Liver (tissue), 9 donors: ENCODE measurements around the gene NOS1AP. TPM values are rescaled to one million over a fixed set of nuclear protein-coding genes. Genes with fewer than 3 reads are reported as not detected.

Experiments used
- DNase-seq: peaks from one replicate; pipeline ENCODE4 v3.0.0-alpha.2; 2017; ENCODE audit warnings: low spot score
- H3K27ac ChIP-seq, 2 donors: one replicate each; pipeline ENCODE4 v1.7.0; 2013; ENCODE audit warnings: inconsistent platforms in 2 of 2, low read length in 2 of 2, control low read depth in 1 of 2, low read depth in 1 of 2, mild to moderate bottlenecking in 1 of 2
- H3K27me3 ChIP-seq, 4 donors: one replicate each; pipeline versions ENCODE4 v1.6.1 to v1.7.0; 2013; ENCODE audit warnings: low read length in 3 of 4, inconsistent platforms in 1 of 4, mild to moderate bottlenecking in 1 of 4, moderate library complexity in 1 of 4; ENCODE audit not compliant: control insufficient read depth in 4 of 4, insufficient read depth in 4 of 4
- H3K36me3 ChIP-seq, 4 donors: one replicate each; pipeline versions ENCODE4 v1.6.1 to v1.7.0; 2013; ENCODE audit warnings: low read length in 3 of 4, mild to moderate bottlenecking in 3 of 4, low read depth in 1 of 4, moderate library complexity in 1 of 4; ENCODE audit not compliant: control insufficient read depth in 4 of 4, insufficient read depth in 3 of 4
- H3K4me1 ChIP-seq, 4 donors: one replicate each; pipeline versions ENCODE4 v1.6.1 to v1.7.0; 2013; ENCODE audit warnings: low read length in 3 of 4, mild to moderate bottlenecking in 3 of 4, moderate library complexity in 1 of 4; ENCODE audit not compliant: control insufficient read depth in 4 of 4, insufficient read depth in 4 of 4
- H3K4me3 ChIP-seq, 3 donors: one replicate each; pipeline versions ENCODE4 v1.6.1 to v1.7.0; 2013; ENCODE audit warnings: low read length in 3 of 3, control low read depth in 1 of 3, low read depth in 1 of 3, mild to moderate bottlenecking in 1 of 3
- H3K9ac ChIP-seq, 2 donors: one replicate each; pipeline ENCODE4 v1.7.0; 2013; ENCODE audit warnings: low read length in 2 of 2, mild to moderate bottlenecking in 2 of 2, moderate library complexity in 2 of 2, control low read depth in 1 of 2, low read depth in 1 of 2
- H3K9me3 ChIP-seq, 4 donors: one replicate each; pipeline versions ENCODE4 v1.6.1 to v1.7.0; 2013; ENCODE audit warnings: low read length in 3 of 4; ENCODE audit not compliant: control insufficient read depth in 4 of 4
- ATF3 ChIP-seq: IDR thresholded peaks from 2 replicates; pipeline ENCODE4 v1.6.1; 2016; ENCODE audit warnings: antibody characterized with exemption
- CTCF ChIP-seq: fragments of 150-350 bp; IDR thresholded peaks from 2 replicates; pipeline ENCODE4 v1.5.1; 2017; ENCODE audit warnings: improper control_type of control experiment, low read depth, low read length; ENCODE audit not compliant: missing input control
- EGR1 ChIP-seq, 2 donors: IDR thresholded peaks; 2 replicates each; pipeline ENCODE4 v1.6.1; 2016 to 2018; ENCODE audit warnings: antibody characterized with exemption in 2 of 2, low read depth in 2 of 2
- FOXA1 ChIP-seq: IDR thresholded peaks from 2 replicates; pipeline ENCODE4 v1.6.1; 2016; ENCODE audit warnings: antibody characterized with exemption
- FOXA2 ChIP-seq: IDR thresholded peaks from 2 replicates; pipeline ENCODE4 v1.6.1; 2016; ENCODE audit warnings: antibody characterized with exemption
- GABPA ChIP-seq, 2 donors: IDR thresholded peaks in 1 of 2; conservative IDR thresholded peaks in 1 of 2; 2 replicates each; pipeline ENCODE4 v1.6.1; 2016; ENCODE audit warnings: antibody characterized with exemption in 2 of 2, mild to moderate bottlenecking in 1 of 2, moderate library complexity in 1 of 2
- HNF4A ChIP-seq, 2 donors: conservative IDR thresholded peaks; 2 replicates each; pipeline ENCODE4 v1.6.1; 2016; ENCODE audit warnings: antibody characterized with exemption in 2 of 2, mild to moderate bottlenecking in 2 of 2
- HNF4G ChIP-seq: IDR thresholded peaks from 2 replicates; pipeline ENCODE4 v1.6.1; 2016; ENCODE audit warnings: antibody characterized with exemption
- JUND ChIP-seq, 2 donors: IDR thresholded peaks; 2 replicates each; pipeline ENCODE4 v1.6.1; 2016; ENCODE audit warnings: antibody characterized with exemption in 2 of 2
- MAX ChIP-seq: IDR thresholded peaks from 2 replicates; pipeline ENCODE4 v1.6.1; 2016; ENCODE audit warnings: antibody characterized with exemption
- NR2F2 ChIP-seq: IDR thresholded peaks from 2 replicates; pipeline ENCODE4 v1.6.1; 2016; ENCODE audit warnings: antibody characterized with exemption
- RAD21 ChIP-seq, 2 donors: IDR thresholded peaks; 2 replicates each; pipeline ENCODE4 v1.6.1; 2016; ENCODE audit warnings: antibody characterized with exemption in 2 of 2, mild to moderate bottlenecking in 2 of 2
- REST ChIP-seq: IDR thresholded peaks from 2 replicates; pipeline ENCODE4 v1.6.1; 2016; ENCODE audit warnings: antibody characterized with exemption, mild to moderate bottlenecking
- RXRA ChIP-seq, 2 donors: IDR thresholded peaks; 2 replicates each; pipeline ENCODE4 v1.6.1; 2017 to 2018; ENCODE audit warnings: antibody characterized with exemption in 2 of 2, mild to moderate bottlenecking in 1 of 2
- SP1 ChIP-seq: IDR thresholded peaks from 2 replicates; pipeline ENCODE4 v1.6.1; 2018; ENCODE audit warnings: antibody characterized with exemption, mild to moderate bottlenecking
- TAF1 ChIP-seq: conservative IDR thresholded peaks from 2 replicates; pipeline ENCODE4 v1.6.1; 2016; ENCODE audit warnings: antibody characterized with exemption, mild to moderate bottlenecking
- YY1 ChIP-seq: IDR thresholded peaks from 2 replicates; pipeline ENCODE4 v1.6.1; 2016; ENCODE audit warnings: antibody characterized with exemption, mild to moderate bottlenecking
- ZBTB33 ChIP-seq: IDR thresholded peaks from 2 replicates; pipeline ENCODE4 v1.6.1; 2016; ENCODE audit warnings: antibody characterized with exemption
- WGBS: extraction: QIAGEN DNeasy Blood & Tissue Kit; methylation state at CpG from one replicate; pipeline ENCODE4 v1.1.7; 2013; 5-methylcytosine and 5-hydroxymethylcytosine counted together
- polyA plus RNA-seq, 2 donors: library from polyadenylated mRNA; stranded (reverse) in 1 of 2; unstranded in 1 of 2; fragments of 200-250 nt in 1 of 2; fragments of >200 nt in 1 of 2; fragmentation: Nextera tagmentation in 1 of 2; extraction: Ambion mirVana in 1 of 2; gene quantifications; one replicate each; pipeline versions ENCODE4 v1.2.1 to v1.2.3, GENCODE V29; 2013 to 2015
- total RNA-seq, 2 donors: library from RNA; depleted of rRNA; stranded (reverse); fragments of >200 nt; gene quantifications; one replicate each; pipeline ENCODE4 v1.2.3, GENCODE V29; 2014
- donor health status: healthy.
- donor health status: healthy.
- donor health status: healthy.
- donor health status: healthy.
- donor health status: healthy.

The NOS1AP gene
- total and polyA plus RNA-seq, 4 donors = 1.4 to 13.0 (median 4.5) TPM

- Histone ChIP-seq H3K4me3 (no peak overlapping the region), H3K9me3 (peaks cover 0 to 3% (median 0%) of the 10 kb centered on the region in 4 donors), H3K27me3 (peaks cover 0 to 4% (median 0%) of the 10 kb centered on the region in 4 donors), H3K36me3 (no peaks in the 10 kb centered on the region), H3K9ac (no peak overlapping the region), H3K27ac (no peak overlapping the region), H3K4me1 (peaks cover 0 to 5% (median 3%) of the 10 kb centered on the region in 4 donors)
- no peak for DNase-seq
- TF ChIP-seq HNF4G (no peak), ZBTB33 (no peak), NR2F2 (no peak), MAX (no peak), ATF3 (no peak), HNF4A (conservative IDR thresholded peaks at IDR 0.05) (no peak), GABPA (IDR thresholded peaks at IDR 0.05 in 1 of 2, conservative IDR thresholded peaks at IDR 0.05 in 1 of 2) (no peak), YY1 (no peak), TAF1 (no peak), FOXA1 (no peak), RXRA (IDR thresholded peaks at IDR 0.05) (no peak), CTCF (no peak), EGR1 (IDR thresholded peaks at IDR 0.05; ENCODE audit: low read depth in 2 of 2) (no peak), SP1 (no peak)
- 53% methylated on average over 4 of the region's 4 CpGs for WGBS
These were observed 40.3 kb upstream of the NOS1AP start for GRCh38 chr1:162029157-162029556.

- Histone ChIP-seq H3K4me1 (no peaks in the 10 kb centered on the region), H3K4me3 (no peak overlapping the region), H3K9me3 (peaks cover 0 to 3% (median 0%) of the 10 kb centered on the region in 4 donors), H3K9ac (no peak overlapping the region), H3K27me3 (peaks cover 0 to 4% (median 1%) of the 10 kb centered on the region in 4 donors), H3K36me3 (no peaks in the 10 kb centered on the region), H3K27ac (no peak overlapping the region)
- no peak for DNase-seq
- WGBS = 96% methylated on average over 3 of the region's 3 CpGs
- TF ChIP-seq NR2F2 (no peak), ZBTB33 (no peak), TAF1 (no peak), REST (no peak), EGR1 (IDR thresholded peaks at IDR 0.05; ENCODE audit: low read depth in 2 of 2) (no peak), JUND (IDR thresholded peaks at IDR 0.05) (no peak), RAD21 (IDR thresholded peaks at IDR 0.05) (no peak), SP1 (no peak), HNF4A (conservative IDR thresholded peaks at IDR 0.05) (no peak), RXRA (IDR thresholded peaks at IDR 0.05) (no peak), FOXA1 (no peak), YY1 (no peak), CTCF (no peak), HNF4G (no peak), FOXA2 (no peak), MAX (no peak)
These were observed 38.7 kb upstream of the NOS1AP start for GRCh38 chr1:162030759-162031280.
